GM13977 (cell line): ENCODE results near the gene GSK3B.

Source experiments
- DNase-seq: peaks from one replicate; pipeline ENCODE4 v3.0.0; 2012; ENCODE audit warnings: low spot score
- in situ Hi-C: fragments of 300-500 bp; cut with MboI; formaldehyde crosslinking; loops from one replicate; pipeline ENCODE4 v1.12.0; 2022; ENCODE audit warnings: low sequenced_read_pairs, low pct_unique_long_range_greater_than_20kb, mixed read lengths, inconsistent platforms; ENCODE audit not compliant: unreplicated experiment
- TF ChIP-seq, protein P1 (sequence below): IDR thresholded peaks from 2 replicates; pipeline ENCODE4 v1.5.1; 2012; ENCODE audit warnings: mild to moderate bottlenecking, control low read depth; ENCODE audit not compliant: insufficient read depth; ENCODE audit errors: extremely low read depth, missing control alignments

The GSK3B gene

DNA sequence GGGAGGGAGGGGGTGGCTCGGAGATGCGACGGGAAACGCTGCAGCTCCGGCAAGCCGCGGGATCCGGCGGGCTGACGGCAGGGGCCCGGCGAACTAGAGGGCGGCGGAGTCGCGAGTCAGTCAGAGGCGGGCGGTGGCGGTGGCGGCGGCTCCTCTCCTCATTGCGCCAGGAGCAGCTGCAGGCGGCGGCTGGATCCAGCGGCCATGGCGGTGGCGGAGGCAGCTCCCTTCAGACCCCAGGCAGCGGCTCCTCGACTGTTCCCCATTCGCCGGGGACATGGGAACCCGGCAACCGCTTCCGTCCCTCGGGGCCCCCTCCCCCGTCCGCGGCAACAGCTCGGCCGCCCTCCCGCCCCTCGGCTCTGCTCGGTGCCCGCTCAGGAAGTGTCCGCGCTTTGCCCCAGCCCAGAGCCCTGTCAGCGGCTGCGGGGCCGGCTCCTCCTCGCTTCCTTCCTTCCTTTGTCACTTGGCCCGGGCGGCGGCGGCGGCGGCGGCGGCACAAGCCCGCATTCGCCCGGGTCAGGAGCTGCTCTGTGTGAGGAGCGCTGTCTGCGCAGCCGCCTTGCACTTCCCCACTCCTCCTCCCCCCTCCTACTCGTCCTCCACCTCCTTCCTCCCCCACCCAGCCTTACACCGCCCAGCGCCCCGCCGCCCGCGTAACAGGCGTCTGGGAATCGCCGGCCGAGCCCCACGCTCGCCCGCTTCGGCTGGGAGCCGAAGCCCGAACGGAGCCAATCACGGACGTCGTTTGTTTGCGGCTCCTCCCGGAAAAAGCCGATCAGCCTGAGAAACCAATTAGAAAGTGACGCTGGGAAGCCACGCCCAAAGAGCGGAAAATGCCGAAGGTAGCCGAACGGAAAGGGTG is at the start of gene GSK3B:
Gene GSK3B (minus strand): TSS at position 537 of the 865 bp plus-strand sequence. CDS start 1,013 bp downstream, outside the sequence.
- peak; percentile 57 for DNase-seq

DNA sequence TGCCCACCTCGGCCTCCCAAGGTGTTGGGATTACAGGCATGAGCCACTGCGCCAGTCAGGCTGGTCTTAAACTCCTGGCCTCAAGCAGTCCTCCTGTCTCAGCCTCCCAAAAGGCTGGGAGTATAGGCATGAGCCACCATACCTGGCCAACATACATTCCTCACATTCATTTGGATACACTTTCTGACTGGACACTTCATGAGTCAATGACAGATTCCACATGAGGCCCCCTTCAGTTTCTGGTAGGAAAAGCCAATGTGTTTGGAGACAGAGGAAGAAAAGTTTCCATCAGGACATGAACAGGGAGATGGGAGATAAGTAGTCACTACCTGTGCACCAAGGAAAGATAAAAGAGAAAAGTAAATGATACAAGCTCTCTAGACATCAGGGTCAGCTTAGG is 49.4 kb upstream of the GSK3B start:
- in situ Hi-C loops: no loop called here
- TF ChIP-seq, protein P1, sequence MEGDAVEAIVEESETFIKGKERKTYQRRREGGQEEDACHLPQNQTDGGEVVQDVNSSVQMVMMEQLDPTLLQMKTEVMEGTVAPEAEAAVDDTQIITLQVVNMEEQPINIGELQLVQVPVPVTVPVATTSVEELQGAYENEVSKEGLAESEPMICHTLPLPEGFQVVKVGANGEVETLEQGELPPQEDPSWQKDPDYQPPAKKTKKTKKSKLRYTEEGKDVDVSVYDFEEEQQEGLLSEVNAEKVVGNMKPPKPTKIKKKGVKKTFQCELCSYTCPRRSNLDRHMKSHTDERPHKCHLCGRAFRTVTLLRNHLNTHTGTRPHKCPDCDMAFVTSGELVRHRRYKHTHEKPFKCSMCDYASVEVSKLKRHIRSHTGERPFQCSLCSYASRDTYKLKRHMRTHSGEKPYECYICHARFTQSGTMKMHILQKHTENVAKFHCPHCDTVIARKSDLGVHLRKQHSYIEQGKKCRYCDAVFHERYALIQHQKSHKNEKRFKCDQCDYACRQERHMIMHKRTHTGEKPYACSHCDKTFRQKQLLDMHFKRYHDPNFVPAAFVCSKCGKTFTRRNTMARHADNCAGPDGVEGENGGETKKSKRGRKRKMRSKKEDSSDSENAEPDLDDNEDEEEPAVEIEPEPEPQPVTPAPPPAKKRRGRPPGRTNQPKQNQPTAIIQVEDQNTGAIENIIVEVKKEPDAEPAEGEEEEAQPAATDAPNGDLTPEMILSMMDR: no peak
- no peak for DNase-seq

More for the DNA sequence above, at the start of gene GSK3B:
- in situ Hi-C loops: no loop called here
- TF ChIP-seq, protein P1: no peak

DNA sequence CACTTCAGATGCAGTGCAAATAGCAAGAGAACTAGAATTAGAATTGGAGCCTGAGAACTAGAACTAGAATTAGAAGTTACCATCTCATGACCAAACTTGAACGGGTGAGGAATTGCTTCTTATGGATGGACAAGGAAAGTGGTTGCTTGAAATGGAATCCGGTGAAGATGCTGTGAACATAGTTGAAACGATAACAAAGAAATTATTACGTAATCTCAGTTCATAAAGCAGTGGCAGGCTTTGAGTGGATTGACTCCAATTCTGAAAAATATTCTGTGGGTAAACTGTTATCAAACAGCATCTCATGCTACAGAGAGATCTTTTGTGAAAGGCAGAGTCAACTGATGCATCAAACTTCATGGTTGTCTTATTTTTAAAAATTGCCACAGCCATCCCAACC is 48.0 kb upstream of the GSK3B start:
- DNase-seq: no peak
- TF ChIP-seq, protein P1: no peak
- in situ Hi-C loops: no loop called here

DNA sequence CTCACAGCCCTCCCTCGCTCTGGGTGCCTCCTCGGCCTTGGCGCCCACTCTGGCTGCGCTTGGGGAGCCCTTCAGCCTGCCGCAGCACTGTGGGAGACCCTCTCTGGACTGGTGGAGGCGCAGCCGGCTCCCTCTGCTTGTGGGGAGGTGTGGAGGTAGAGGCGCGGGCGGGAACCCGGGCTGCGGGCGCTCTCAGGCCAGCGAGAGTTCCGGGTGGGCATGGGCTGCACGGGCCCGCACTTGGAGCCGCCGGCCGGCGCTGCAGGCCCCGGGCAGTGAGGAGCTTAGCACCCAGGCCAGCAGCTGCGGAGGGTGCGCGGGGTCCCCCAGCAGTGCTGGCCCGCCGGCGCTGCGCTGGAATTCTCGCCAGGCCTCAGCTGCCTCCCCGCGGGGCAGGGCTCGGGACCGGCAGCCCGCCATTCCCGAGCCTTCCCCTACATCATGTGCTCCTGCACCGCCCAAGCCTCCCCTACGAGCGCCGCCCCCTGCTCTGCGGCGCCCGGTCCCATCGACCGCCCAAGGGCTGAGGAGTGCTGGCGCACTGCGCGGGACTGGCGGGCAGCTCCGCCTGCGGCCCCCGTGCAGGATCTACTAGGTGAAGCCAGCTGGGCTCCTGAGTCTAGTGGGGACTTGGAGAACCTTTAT is 46.0 kb upstream of the GSK3B start:
- no peak for DNase-seq
- TF ChIP-seq, protein P1: no peak
- in situ Hi-C loops: no loop called here

DNA sequence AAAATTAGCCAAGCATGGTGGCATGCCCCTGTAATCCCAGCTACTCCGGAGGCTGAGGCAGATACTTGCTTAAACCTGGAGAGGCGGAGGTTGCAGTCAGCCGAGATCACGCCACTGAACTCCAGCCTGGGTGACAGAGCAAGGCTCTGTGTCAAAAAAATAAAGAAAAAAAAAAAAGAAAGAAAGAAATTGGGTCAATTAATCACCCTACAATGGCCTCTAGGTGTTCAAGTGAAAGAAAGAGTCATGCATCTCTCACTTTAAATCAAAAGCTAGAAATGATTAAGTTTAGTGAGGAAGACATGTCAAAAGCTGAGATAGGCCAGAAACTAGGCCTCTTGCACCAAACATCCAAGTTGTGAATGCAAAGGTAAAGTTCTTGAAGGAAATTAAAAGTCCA is 44.9 kb upstream of the GSK3B start:
- TF ChIP-seq, protein P1: no peak
- DNase-seq: no peak
- in situ Hi-C loops: no loop called here

DNA sequence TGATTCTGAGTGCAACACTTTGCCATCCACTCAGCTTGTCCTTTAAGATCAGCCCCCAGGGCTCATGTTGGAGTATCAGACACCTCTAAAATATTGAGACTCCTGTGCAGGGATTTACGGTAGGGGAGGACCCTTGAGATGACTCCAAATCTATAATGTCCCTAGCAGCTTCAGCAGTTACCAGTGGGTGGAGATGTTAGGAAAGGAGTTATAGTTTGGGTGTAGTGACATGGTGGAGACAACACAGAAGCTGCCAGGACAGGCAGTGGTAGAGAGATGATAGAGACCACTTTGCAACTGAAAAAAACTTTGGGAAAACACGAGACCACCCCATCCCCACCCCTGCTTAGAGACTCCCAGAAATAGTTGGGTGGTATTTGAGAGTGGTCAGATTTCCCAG is 43.3 kb upstream of the GSK3B start:
- DNase-seq: no peak
- TF ChIP-seq, protein P1: no peak
- in situ Hi-C loops: no loop called here
